Activated CD4-positive, alpha-beta memory T cell treated with anti-CD3 and anti-CD28 coated beads for 36 hours (primary cell): ENCODE data around the gene EMILIN1. TPM values are rescaled to one million over a fixed set of nuclear protein-coding genes. Genes with fewer than 3 reads are reported as not detected.

Source experiments
- CTCF ChIA-PET: fragments of 350-600 bp; sonication (Branson Sonifier 250); formaldehyde crosslinking; loops from one replicate; lab custom pipeline; 2021; ENCODE audit warnings: antibody characterized with exemption, inconsistent platforms; lab: Charles Lee
- POLR2A ChIA-PET: fragments of 350-600 bp; sonication (Branson Sonifier 250); formaldehyde crosslinking; loops from one replicate; lab custom pipeline; 2021; ENCODE audit warnings: antibody characterized with exemption; lab: Charles Lee
- DNase-seq: peaks from one replicate; pipeline ENCODE4 v3.0.0-alpha.2; 2020
- H3K27ac Mint-ChIP-seq: one replicate; pipeline ENCODE4 v1.8.0; 2021; ENCODE audit warnings: mixed read lengths
- H3K27me3 Mint-ChIP-seq: one replicate; pipeline ENCODE4 v1.8.0; 2021; ENCODE audit warnings: mixed read lengths
- H3K36me3 Mint-ChIP-seq: one replicate; pipeline ENCODE4 v1.8.0; 2021; ENCODE audit warnings: mixed read lengths
- H3K4me1 Mint-ChIP-seq: one replicate; pipeline ENCODE4 v1.8.0; 2021; ENCODE audit warnings: low read depth, mixed read lengths
- H3K4me3 Mint-ChIP-seq: one replicate; pipeline ENCODE4 v1.8.0; 2021; ENCODE audit warnings: mild to moderate bottlenecking, mixed read lengths
- H3K9me3 Mint-ChIP-seq: one replicate; pipeline ENCODE4 v1.8.0; 2021; ENCODE audit warnings: mixed read lengths
- intact Hi-C: fragments of 100-400 bp; cut with micrococcal nuclease; formaldehyde crosslinking; loops from one replicate; pipeline ENCODE4 v1.15.1; 2023
- total RNA-seq, 2 experiments: library from RNA; stranded (reverse); gene quantifications; one replicate each; pipeline ENCODE4 v1.2.3, GENCODE V29; 2021

EMILIN1 gene
- total RNA-seq, 2 experiments from 2014 or later = 0.29 to 0.51 TPM

GRCh38 chr2:27042159-27042661, 36.2 kb upstream of the EMILIN1 start:
- no peaks in the 10 kb centered on the region for H3K27me3 Mint-ChIP-seq
- peak overlapping the region; percentile 12 for H3K27ac Mint-ChIP-seq
- H3K36me3 Mint-ChIP-seq = peaks cover 34% of the 10 kb centered on the region
- no peaks in the 10 kb centered on the region for H3K9me3 Mint-ChIP-seq
- intact Hi-C loops = no loop called here
- peaks cover 3% of the 10 kb centered on the region for H3K4me1 Mint-ChIP-seq
- DNase-seq = no peak
- ChIA-PET POLR2A (no interaction called here), CTCF (no interaction called here)
- H3K4me3 Mint-ChIP-seq = no peak overlapping the region

GRCh38 chr2:27042985-27043634, 35.3 kb upstream of the EMILIN1 start:
- DNase-seq = no peak
- Mint-ChIP-seq H3K9me3 (no peaks in the 10 kb centered on the region), H3K36me3 (peaks cover 29% of the 10 kb centered on the region), H3K4me1 (peaks cover 4% of the 10 kb centered on the region), H3K27me3 (no peaks in the 10 kb centered on the region), H3K27ac (no peak overlapping the region), H3K4me3 (no peak overlapping the region)
- CTCF ChIA-PET = no interaction called here
- POLR2A ChIA-PET = no interaction called here
- intact Hi-C loops = no loop called here

GRCh38 chr2:27049422-27050280, 28.8 kb upstream of the EMILIN1 start:
- H3K4me3 Mint-ChIP-seq = peak overlapping the region; percentile 98
- H3K4me1 Mint-ChIP-seq = peaks cover 18% of the 10 kb centered on the region
- peak; percentile 79 for DNase-seq
- CTCF ChIA-PET = interaction anchor here (1.0 to 3.0 kb wide), 9 partner anchors 10 to 204 kb away, joined by 3 to 16 read pairs (median 6); partner anchors contain the start of genes ABHD1, KHK, OST4 and PREB
- peaks cover 5% of the 10 kb centered on the region for H3K9me3 Mint-ChIP-seq
- H3K27me3 Mint-ChIP-seq = peaks cover 8% of the 10 kb centered on the region
- POLR2A ChIA-PET = interaction anchor here (0.7 to 2.2 kb wide), 4 partner anchors 9 to 307 kb away, joined by 3 to 14 read pairs (median 4); partner anchors contain the start of genes GTF3C2, OST4 and TMEM214
- H3K27ac Mint-ChIP-seq = peak overlapping the region; percentile 100
- H3K36me3 Mint-ChIP-seq = peaks cover 12% of the 10 kb centered on the region
- intact Hi-C loops = loop anchor here (1.0 to 10.0 kb wide), 5 partner anchors 17 to 265 kb away; partner anchors contain the start of genes ABHD1, ATRAID, CENPA and KHK

GRCh38 chr2:27050281-27050995, 28.0 kb upstream of the EMILIN1 start:
- intact Hi-C loops = loop anchor here (1.0 to 10.0 kb wide), 5 partner anchors 18 to 266 kb away; partner anchors contain the start of genes ABHD1, ATRAID, CENPA and KHK
- H3K36me3 Mint-ChIP-seq = peaks cover 15% of the 10 kb centered on the region

GRCh38 chr2:27050996-27051901, 27.2 kb upstream of the EMILIN1 start, which contains the start of gene AGBL5:
Gene AGBL5 (plus strand): TSS chr2:27051668. CDS start chr2:27052959, 1,291 bp downstream.
- peak; percentile 98 for DNase-seq
- intact Hi-C loops = loop anchor here (1.0 to 10.0 kb wide), 7 partner anchors 19 to 266 kb away; partner anchors contain the start of genes ABHD1, ATRAID, CENPA and KHK
- H3K4me3 Mint-ChIP-seq = peak within 1 kb of the TSS; percentile 98
- CTCF ChIA-PET = interaction anchor here (0.8 to 3.0 kb wide), 18 partner anchors 9 to 229 kb away, joined by 3 to 16 read pairs (median 5); partner anchors contain the start of genes ABHD1, KHK, OST4 and PREB
- H3K4me1 Mint-ChIP-seq = peaks cover 18% of the 10 kb centered on the region
- POLR2A ChIA-PET = interaction anchor here (0.7 to 2.6 kb wide), 12 partner anchors 7 to 329 kb away, joined by 3 to 19 read pairs (median 4); partner anchors contain the start of genes ATRAID, OST4, SLC5A6 and TMEM214
- H3K27me3 Mint-ChIP-seq = peaks cover 8% of the 10 kb centered on the region
- peak within 1 kb of the TSS; percentile 100 for H3K27ac Mint-ChIP-seq
- peaks cover 22% of the 10 kb centered on the region for H3K36me3 Mint-ChIP-seq
- H3K9me3 Mint-ChIP-seq = peaks cover 5% of the 10 kb centered on the region

More at GRCh38 chr2:27050281-27050995, 28.0 kb upstream of the EMILIN1 start:
- peak; percentile 97 for DNase-seq
- H3K4me3 Mint-ChIP-seq = peak overlapping the region; percentile 98
- H3K27me3 Mint-ChIP-seq = peaks cover 8% of the 10 kb centered on the region
- ChIA-PET CTCF (interaction anchor here (0.8 to 3.0 kb wide), 16 partner anchors 11 to 204 kb away, joined by 3 to 16 read pairs (median 5); partner anchors contain the start of genes ABHD1, KHK, OST4 and PREB), POLR2A (interaction anchor here (0.7 to 2.6 kb wide), 11 partner anchors 8 to 329 kb away, joined by 3 to 19 read pairs (median 4); partner anchors contain the start of genes ATRAID, GTF3C2, OST4 and SLC5A6)
- H3K4me1 Mint-ChIP-seq = peaks cover 18% of the 10 kb centered on the region
- peak overlapping the region; percentile 100 for H3K27ac Mint-ChIP-seq
- peaks cover 5% of the 10 kb centered on the region for H3K9me3 Mint-ChIP-seq

GRCh38 chr2:27051902-27052645, 26.3 kb upstream of the EMILIN1 start:
- POLR2A ChIA-PET = interaction anchor here (0.7 to 2.6 kb wide), 6 partner anchors 8 to 30 kb away, joined by 3 to 19 read pairs (median 4); partner anchors contain the start of gene OST4
- Mint-ChIP-seq H3K27me3 (peaks cover 8% of the 10 kb centered on the region), H3K36me3 (peaks cover 24% of the 10 kb centered on the region), H3K27ac (peak overlapping the region; percentile 73), H3K4me3 (peak overlapping the region; percentile 98), H3K4me1 (peaks cover 18% of the 10 kb centered on the region), H3K9me3 (peaks cover 5% of the 10 kb centered on the region)
- no peak for DNase-seq
- CTCF ChIA-PET = interaction anchor here (1.0 to 3.0 kb wide), 9 partner anchors 8 to 228 kb away, joined by 3 to 16 read pairs (median 10); partner anchors contain the start of genes ABHD1, KHK, OST4 and TMEM214
- intact Hi-C loops = loop anchor here (1.0 to 10.0 kb wide), 5 partner anchors 19 to 267 kb away; partner anchors contain the start of genes ABHD1, ATRAID, CENPA and OST4

DNA sequence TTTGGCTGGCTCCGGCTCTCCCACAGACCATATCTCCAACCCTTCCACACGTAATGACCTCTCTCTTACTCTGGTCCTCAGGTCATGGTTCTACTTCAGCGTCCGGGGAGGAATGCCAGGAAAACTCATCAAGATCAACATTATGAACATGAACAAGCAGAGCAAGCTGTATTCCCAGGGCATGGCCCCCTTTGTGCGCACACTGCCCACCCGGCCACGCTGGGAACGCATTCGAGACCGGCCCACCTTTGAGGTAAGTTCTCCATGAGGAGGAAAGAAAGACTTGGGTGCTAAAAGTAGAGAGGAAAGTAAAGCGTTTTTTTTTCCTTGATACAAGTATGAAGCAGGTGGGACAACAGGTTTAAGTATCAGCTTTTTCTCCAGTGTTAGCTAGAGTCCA, 25.1 kb upstream of the EMILIN1 start:
- Mint-ChIP-seq H3K36me3 (peaks cover 24% of the 10 kb centered on the region), H3K27ac (no peak overlapping the region), H3K4me3 (no peak overlapping the region), H3K4me1 (peaks cover 16% of the 10 kb centered on the region), H3K27me3 (peaks cover 8% of the 10 kb centered on the region), H3K9me3 (peaks cover 5% of the 10 kb centered on the region)
- intact Hi-C loops = loop anchor here (5.0 to 10.0 kb wide), 2 partner anchors 69 to 269 kb away; partner anchors contain the start of genes ABHD1 and CENPA
- no peak for DNase-seq
- ChIA-PET CTCF (no interaction called here), POLR2A (interaction anchor here (0.6 to 2.6 kb wide), 3 partner anchors 10 to 318 kb away, joined by 3 to 17 read pairs (median 4); partner anchors contain the start of gene OST4)

GRCh38 chr2:27053776-27054175, 24.6 kb upstream of the EMILIN1 start:
- no peak overlapping the region for H3K4me3 Mint-ChIP-seq
- H3K9me3 Mint-ChIP-seq = peaks cover 5% of the 10 kb centered on the region
- peaks cover 24% of the 10 kb centered on the region for H3K36me3 Mint-ChIP-seq
- H3K4me1 Mint-ChIP-seq = peaks cover 16% of the 10 kb centered on the region
- ChIA-PET POLR2A (interaction anchor here (0.6 to 0.8 kb wide), 2 partner anchors 9 to 318 kb away, joined by 3 to 4 read pairs; no protein-coding TSS in a partner anchor), CTCF (no interaction called here)
- H3K27ac Mint-ChIP-seq = no peak overlapping the region
- H3K27me3 Mint-ChIP-seq = peaks cover 8% of the 10 kb centered on the region
- DNase-seq = no peak
- intact Hi-C loops = loop anchor here (5.0 to 10.0 kb wide), 2 partner anchors 69 to 269 kb away; partner anchors contain the start of genes ABHD1 and CENPA

DNA sequence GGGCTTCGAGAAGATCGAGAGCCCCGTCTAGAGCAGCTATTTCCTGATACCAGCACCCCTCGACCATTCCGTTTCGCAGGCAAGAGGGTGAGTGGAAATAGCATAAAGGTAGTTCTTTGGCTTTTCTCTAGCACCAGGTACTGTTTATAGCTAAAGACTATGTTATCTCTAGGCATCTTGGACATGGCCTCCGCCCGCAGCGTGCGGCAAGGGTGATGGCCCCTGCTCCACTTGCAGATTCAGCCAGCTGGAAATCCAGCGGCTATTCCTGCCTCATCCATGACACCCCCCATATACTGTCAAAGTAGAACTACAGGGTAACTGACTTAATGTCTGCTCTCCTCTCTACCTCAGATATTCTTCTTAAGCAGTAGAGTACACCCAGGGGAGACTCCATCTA, 23.7 kb upstream of the EMILIN1 start:
- Mint-ChIP-seq H3K4me3 (no peak overlapping the region), H3K4me1 (peaks cover 12% of the 10 kb centered on the region), H3K36me3 (peaks cover 26% of the 10 kb centered on the region), H3K27me3 (peaks cover 8% of the 10 kb centered on the region), H3K9me3 (peaks cover 5% of the 10 kb centered on the region), H3K27ac (no peak overlapping the region)
- intact Hi-C loops = loop anchor here (5.0 to 10.0 kb wide), 2 partner anchors 68 to 270 kb away; partner anchors contain the start of genes ABHD1 and CENPA
- DNase-seq = no peak
- ChIA-PET POLR2A (interaction anchor here (0.8 kb wide), 1 partner anchor 17 kb away, joined by 3 read pairs; the partner anchor contains the start of gene OST4), CTCF (interaction anchor here (1.3 to 1.7 kb wide), 2 partner anchors 17 to 93 kb away, joined by 4 to 5 read pairs; partner anchors contain the start of gene OST4)
